Nephron (organoid): Measurements from ENCODE around the gene SLC25A48.

ENCODE experiments used
- H3K27ac Mint-ChIP-seq, 3 experiments: 2 replicates each; pipeline ENCODE4 v1.8.0; 2020; ENCODE audit warnings: mixed read lengths in 3 of 3, mild to moderate bottlenecking in 2 of 3, moderate library complexity in 1 of 3
- H3K27me3 Mint-ChIP-seq: 2 replicates; pipeline ENCODE4 v1.8.0; 2021; ENCODE audit warnings: low read depth, mild to moderate bottlenecking, moderate library complexity, mixed read lengths
- H3K36me3 Mint-ChIP-seq: 2 replicates; pipeline ENCODE4 v1.8.0; 2020; ENCODE audit warnings: low read depth, mixed read lengths
- H3K4me1 Mint-ChIP-seq: 2 replicates; pipeline ENCODE4 v1.8.0; 2020; ENCODE audit warnings: mixed read lengths
- H3K4me3 Mint-ChIP-seq, 3 experiments: 2 replicates each; pipeline ENCODE4 v1.8.0; 2020; ENCODE audit warnings: mild to moderate bottlenecking in 3 of 3, mixed read lengths in 3 of 3, moderate library complexity in 2 of 3
- H3K9me3 Mint-ChIP-seq: 2 replicates; pipeline ENCODE4 v1.8.0; 2020; ENCODE audit warnings: mixed read lengths
- CTCF ChIP-seq, 3 experiments: fragments of 200-600 bp; sonication (generic); IDR thresholded peaks; one replicate each; pipeline ENCODE4 v1.5.0; 2021; ENCODE audit warnings: antibody characterized with exemption in 3 of 3; ENCODE audit not compliant: unreplicated experiment in 3 of 3

SLC25A48 gene

GRCh38 chr5:135814316-135814715 lies 20.1 kb upstream of the SLC25A48 start:
- Mint-ChIP-seq H3K27me3 (peaks cover 8% of the 10 kb centered on the region), H3K9me3 (peaks cover 3% of the 10 kb centered on the region), H3K4me1 (peaks cover 18% of the 10 kb centered on the region), H3K36me3 (peaks cover 4% of the 10 kb centered on the region), H3K4me3 (no peak overlapping the region), H3K27ac (no peak overlapping the region)
- no peak for TF ChIP-seq CTCF (IDR thresholded peaks at IDR 0.05; ENCODE audit: unreplicated experiment in 3 of 3)

DNA sequence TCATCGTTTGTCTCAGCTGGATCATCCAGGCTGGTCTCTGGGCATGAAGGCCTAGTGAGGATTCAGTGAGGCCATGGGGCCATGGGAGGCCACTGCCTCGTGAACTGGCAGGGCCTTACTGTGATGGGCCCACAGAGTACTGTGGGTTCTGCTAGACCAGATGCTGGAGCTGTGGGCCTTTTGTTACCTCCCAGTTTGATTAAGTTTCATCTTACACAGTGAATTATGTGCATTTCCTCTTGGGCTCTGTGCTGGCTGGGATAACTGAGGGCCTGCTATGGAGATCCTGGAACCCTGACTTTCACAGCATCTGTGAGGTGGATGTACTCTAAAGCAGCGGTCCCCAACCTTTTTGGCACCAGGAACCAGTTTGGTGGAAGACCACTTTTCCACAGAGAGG lies 19.7 kb upstream of the SLC25A48 start:
- TF ChIP-seq CTCF (IDR thresholded peaks at IDR 0.05; ENCODE audit: unreplicated experiment in 3 of 3), result no peak
- peaks cover 18% of the 10 kb centered on the region for H3K4me1 Mint-ChIP-seq
- no peak overlapping the region for H3K27ac Mint-ChIP-seq
- H3K9me3 Mint-ChIP-seq, result peaks cover 3% of the 10 kb centered on the region
- H3K36me3 Mint-ChIP-seq, result peaks cover 4% of the 10 kb centered on the region
- H3K27me3 Mint-ChIP-seq, result peaks cover 8% of the 10 kb centered on the region
- no peak overlapping the region for H3K4me3 Mint-ChIP-seq

- no peaks in the 10 kb centered on the region for H3K36me3 Mint-ChIP-seq
- no peak for TF ChIP-seq CTCF (IDR thresholded peaks at IDR 0.05; ENCODE audit: unreplicated experiment in 3 of 3)
- no peaks in the 10 kb centered on the region for H3K9me3 Mint-ChIP-seq
- H3K4me1 Mint-ChIP-seq, result no peaks in the 10 kb centered on the region
- no peak overlapping the region for H3K27ac Mint-ChIP-seq
- peaks cover 10% of the 10 kb centered on the region for H3K27me3 Mint-ChIP-seq
- no peak overlapping the region for H3K4me3 Mint-ChIP-seq
These were observed 13.2 kb upstream of the SLC25A48 start for GRCh38 chr5:135821061-135821801.

DNA sequence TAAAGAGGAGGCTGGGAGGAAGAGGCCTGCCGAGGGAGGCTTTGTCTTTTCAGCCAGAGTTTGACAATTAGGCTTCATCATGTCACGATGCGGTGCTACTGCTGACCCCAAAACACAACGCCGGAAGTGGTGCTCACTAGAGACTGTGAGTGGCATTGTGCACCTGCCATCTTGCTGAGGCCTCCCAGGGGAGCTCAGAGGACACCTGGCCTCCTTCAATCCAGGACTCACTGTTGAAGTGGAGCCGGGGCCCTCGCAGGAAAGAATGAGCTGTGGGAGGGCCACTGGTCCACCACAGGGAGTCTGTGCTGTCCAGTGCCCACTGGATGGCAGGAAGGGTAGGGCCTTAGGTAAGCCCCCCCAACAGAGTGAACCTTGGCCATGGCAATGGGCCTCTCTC lies 12.7 kb upstream of the SLC25A48 start:
- H3K4me3 Mint-ChIP-seq, result no peak overlapping the region
- H3K4me1 Mint-ChIP-seq, result no peaks in the 10 kb centered on the region
- H3K9me3 Mint-ChIP-seq, result no peaks in the 10 kb centered on the region
- no peaks in the 10 kb centered on the region for H3K36me3 Mint-ChIP-seq
- H3K27me3 Mint-ChIP-seq, result peaks cover 16% of the 10 kb centered on the region
- H3K27ac Mint-ChIP-seq, result no peak overlapping the region
- TF ChIP-seq CTCF (IDR thresholded peaks at IDR 0.05; ENCODE audit: unreplicated experiment in 3 of 3), result no peak

- Mint-ChIP-seq H3K4me1 (no peaks in the 10 kb centered on the region), H3K9me3 (no peaks in the 10 kb centered on the region), H3K4me3 (no peak overlapping the region), H3K27me3 (peaks cover 21% of the 10 kb centered on the region), H3K27ac (no peak overlapping the region), H3K36me3 (no peaks in the 10 kb centered on the region)
- TF ChIP-seq CTCF (IDR thresholded peaks at IDR 0.05; ENCODE audit: unreplicated experiment in 3 of 3), result no peak
These were observed 12.2 kb upstream of the SLC25A48 start for GRCh38 chr5:135822286-135822685.

DNA sequence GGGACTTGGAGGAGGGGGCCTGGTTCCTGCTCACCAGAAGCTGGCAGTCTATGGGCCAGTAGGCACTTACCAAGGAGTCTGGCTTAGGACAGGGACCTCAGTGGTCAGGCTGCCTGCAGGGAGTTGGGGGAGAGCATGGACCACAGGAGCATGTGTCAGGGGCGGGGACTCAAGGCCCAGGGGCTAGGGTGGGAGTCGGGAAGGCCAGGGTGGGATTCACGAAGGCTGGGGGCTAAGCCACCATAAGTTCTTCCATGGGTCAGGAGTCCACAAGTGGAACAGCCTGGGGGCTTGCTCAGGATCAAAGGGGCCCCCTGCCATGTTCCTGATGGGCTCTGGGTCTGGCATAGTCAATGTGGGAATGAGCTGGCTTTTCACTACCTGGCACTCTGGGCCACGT lies 11.5 kb upstream of the SLC25A48 start:
- Mint-ChIP-seq H3K27ac (no peak overlapping the region), H3K36me3 (no peaks in the 10 kb centered on the region), H3K4me1 (no peaks in the 10 kb centered on the region), H3K27me3 (peaks cover 24% of the 10 kb centered on the region), H3K9me3 (no peaks in the 10 kb centered on the region), H3K4me3 (no peak overlapping the region)
- no peak for TF ChIP-seq CTCF (IDR thresholded peaks at IDR 0.05; ENCODE audit: unreplicated experiment in 3 of 3)
